HG03439 (cell line): ENCODE measurements around the gene TOR1B.

ENCODE experiments used
- ATAC-seq: cut with Tn5 transposase; IDR thresholded peaks from one replicate; pipeline ENCODE4 v1.9.1; 2021; ENCODE audit warnings: mild to moderate bottlenecking, moderate library complexity; ENCODE audit not compliant: unreplicated experiment

The TOR1B gene

DNA sequence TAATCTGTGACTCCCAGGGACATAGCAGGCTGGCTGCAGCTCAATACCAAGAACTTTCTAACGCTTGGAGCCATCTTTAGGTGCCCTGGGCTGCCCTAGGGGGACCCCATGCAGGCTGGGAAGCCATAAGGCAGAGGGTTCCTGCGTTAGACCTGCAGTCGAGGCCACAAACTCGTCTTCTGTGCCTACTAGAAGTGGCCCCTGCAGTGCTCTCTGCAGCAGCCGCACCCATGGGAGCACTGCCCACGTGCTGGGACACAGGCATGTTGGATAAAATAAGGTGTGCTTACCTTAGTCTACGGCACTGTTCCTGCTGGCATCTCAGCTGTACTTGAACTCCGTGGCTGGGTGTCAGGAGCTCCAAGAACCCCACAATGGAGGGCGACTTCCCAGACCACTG is 9.4 kb downstream of the TOR1B start:
- no peak for ATAC-seq

DNA sequence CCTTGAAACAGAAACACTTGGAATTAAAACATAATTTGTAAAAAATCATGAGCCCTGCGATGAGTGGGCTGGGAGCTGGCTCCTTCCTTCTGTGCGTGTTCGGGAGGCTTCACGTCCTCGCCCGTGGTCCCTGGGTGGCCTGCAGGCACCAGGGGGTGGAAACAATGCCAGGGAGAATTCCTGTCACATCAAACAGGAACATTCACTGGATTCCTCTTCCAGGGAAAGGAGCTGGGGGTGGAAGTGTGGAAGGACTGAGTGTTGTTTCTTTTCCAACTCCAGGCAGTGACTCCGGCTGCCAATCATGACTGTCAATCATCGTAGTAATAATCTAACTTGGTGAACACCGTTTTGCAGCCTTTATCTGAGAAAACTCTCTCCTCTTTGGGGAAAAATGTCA is 10.7 kb downstream of the TOR1B start:
- no peak for ATAC-seq

DNA sequence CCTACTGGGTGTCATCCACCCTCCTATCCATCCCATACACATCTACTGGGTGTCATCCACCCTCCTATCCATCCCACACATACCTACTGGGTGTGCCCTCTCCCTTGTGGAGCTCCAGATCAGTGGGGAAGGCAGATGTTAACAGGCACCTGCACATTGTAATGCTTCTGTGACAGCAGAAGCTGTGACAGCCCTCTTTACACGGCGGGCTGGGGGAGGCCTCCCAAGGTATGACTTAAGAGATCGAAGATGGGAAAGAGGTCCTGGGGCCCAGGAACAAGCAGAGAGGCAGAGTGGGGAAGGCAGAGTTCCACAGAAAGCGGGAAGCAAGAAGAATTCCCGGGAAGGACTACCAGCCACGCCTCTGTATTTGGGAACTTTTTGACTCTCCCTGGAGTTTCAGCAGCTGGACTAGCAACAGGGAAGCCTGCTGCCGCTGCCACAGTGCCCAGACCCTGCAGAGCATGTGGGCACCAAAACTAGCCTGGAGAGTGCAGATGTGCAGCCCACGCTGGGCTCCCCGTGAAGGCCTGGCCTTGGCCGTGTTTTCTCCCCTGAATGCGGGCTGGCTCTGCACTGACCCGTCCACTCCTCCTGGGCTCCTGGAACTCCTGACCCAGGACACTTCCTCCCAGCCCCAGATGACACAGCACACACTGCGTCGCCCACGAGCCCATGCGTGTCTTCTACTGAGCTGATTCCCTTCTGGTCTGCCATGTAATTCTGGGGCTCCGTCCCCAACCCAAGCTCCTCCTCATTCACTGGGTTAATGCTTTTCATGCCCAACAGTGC is 11.6 kb downstream of the TOR1B start:
- ATAC-seq = no peak

DNA sequence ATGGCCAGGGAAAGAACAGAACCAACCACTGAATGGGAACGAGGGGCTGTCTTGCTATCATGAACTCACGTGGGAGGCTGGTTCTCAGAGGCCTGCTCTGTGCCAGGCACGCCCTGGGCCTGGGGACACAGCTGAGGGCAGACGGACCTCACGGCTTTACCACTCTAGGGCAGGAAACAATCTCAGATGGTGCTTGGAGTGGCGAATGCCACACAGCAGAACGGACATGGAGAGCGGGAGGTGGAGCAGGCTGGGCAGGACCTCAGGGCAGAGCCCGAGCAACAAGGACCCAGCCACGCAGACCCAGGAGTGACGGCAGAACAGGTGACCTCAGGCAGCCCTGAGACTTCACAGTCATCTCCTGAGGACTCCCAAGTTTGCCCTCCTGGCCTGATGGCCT is 12.3 kb downstream of the TOR1B start:
- ATAC-seq = no peak

DNA sequence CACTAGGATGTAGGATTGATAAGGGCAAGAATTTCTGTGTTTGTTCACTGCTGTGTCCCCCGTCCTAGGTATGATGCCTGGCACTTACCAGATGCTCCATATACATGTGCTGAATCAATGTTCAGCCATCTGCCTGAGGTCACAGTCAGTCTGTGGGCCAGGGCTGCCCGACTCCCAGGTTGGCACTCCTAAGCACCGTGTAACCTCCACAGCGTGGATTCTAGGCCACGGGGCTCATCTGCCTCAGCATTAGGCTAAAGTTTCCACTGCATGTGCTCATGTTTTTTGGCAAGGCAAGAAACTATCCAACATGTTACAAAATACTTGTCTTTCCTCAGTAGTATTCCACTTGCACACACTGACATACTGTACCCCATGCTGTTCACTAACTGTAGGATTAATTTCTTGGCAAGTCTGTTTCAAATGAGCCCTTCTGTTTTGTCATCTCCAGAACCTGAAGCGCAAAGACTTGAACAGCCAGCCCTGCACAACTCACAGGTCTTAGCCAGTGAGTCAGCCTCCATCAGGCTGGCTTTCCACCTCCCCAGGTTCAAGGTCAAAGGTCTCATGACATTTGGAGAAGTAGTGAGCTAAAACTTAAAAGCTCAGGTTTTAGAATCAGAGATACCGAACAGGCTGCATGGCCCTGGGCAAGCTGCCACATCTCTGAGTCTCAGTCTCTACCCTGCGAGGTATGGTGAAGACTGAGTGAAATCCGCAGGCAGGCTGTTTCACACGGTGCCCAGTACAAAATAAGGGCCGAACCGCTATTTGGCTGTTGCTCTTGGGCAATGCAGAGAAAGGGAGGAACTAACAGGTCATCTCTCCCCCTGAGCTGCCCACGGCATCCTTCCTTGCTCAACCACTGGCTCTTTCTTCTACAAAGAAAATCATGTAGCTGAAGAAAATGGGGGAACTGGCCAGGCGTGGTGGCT is 13.8 kb downstream of the TOR1B start:
- no peak for ATAC-seq

DNA sequence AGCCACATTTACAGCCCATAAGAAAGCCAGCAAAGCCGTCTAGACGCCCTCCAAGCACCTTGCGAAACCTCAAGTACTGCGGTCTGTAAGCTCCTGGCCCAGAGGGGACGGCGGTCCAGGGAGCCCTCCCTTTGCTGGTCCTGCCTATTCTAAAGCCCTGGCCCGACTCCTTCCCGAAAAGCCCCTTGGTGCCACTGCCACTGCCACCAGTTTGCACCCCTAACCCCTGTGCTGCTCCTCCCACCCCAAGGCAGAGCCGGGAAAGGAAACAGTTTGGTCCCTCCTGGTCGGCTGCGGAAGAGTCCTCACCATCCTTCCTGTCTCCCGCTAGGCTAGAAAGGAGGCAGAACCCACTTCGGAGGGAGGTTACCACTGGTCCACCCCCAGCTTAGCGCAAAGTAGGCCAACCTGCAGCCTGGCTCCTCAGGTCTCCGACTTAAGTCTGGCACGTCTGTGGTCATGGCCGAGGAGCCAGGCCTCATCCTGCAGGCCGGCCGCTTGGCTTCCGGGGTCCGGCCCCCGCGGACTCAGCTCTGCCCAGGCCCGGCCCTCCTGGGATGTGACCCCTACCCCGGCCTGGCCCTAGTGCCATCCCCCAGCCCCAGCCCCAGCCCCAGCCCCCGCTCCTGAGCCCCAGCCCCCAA is 20.0 kb downstream of the TOR1B start:
- no peak for ATAC-seq

DNA sequence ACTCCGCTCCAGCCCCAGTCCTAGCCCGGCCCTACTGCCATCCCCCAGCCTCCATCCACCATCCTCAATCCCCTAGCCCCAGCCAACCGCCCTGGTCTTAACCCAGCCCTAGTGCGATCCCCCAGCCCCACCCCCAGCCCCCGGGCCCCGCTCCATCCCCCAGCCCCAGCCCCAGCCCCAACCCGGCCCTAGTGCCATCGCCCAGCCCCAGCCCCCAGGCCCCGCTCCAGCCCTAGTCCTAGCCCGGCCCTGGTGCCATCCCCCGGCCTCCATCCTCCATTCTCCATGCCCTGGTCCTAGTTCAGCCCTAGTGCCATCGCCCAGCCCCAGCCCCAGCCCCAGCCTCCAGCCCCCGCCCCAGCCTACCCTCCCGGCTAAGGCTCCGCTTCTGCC is 20.6 kb downstream of the TOR1B start:
- ATAC-seq = no peak

DNA sequence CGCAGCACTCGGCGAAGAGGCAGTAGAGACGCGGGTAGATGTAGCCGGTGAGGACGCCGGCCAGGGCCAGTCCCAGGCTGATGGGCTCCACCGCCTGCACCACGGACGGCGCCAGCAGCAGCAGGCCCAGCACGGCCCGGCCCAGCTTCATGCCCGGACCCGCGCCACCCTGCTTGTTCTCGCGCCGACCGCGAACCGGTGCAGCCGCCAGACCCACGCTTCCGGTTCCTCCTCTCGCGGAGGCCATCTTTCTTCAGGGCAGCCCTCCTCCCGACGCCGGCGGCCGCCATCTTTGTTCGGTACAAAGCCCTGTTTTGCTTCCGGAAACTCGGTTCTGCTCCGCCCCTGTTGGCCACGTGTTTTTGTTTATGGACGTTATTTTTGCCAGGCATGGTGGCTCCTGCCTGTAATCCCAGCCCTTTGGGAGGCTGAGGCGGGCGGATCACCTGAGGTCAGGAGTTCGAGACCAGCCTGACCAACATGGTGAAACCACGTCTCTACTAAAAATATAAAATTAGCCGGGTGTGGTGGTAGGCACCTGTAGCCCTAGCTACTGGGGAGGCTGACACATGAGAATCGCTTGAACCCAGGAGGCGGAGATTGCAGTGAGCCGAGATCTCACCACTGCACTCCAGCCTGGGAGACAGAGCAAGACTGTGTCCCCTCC is 21.1 kb downstream of the TOR1B start, which contains the start of gene TOR1A:
TOR1A (minus strand) TSS at position 202 of the 667 bp plus-strand sequence; CDS start at position 151, 51 bp downstream.
- ATAC-seq = peak; percentile 77

DNA sequence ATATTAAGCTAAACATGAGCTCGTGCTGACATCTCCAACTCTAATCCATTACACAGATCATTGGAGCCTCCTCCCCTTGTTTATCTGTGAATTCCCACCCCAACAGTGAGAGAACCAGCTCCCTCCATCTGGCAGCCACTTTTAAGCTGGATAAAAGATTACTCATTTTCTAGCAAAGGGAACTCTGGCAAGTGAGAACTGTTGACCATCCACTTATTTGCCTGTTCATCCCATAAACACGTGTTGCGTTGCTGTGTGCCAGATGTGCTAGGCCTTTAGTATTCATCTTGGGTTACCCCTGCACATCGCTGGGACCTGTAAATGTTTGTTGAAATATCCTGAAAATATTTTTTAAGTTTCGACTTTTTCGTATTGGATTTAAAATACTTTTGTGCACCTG is 23.4 kb downstream of the TOR1B start:
- ATAC-seq = no peak

DNA sequence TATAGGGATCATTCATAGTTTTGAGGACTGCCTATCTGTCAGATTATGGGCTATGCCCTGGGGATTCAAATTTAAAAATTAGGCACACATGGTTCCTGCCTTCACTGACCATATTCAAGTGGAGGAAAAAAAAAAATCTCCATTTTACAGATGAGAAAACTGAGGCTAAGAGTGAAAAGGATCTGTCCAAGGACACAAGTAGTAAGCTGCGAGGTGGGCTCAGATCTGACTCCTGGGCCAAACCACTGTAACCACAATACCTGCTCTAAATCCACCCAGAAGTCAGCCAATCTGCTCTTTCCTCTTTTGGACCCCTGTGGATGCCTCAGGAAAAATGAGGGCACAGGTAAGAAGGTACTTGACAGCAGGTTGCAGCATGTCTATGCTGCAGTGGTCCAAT is 23.8 kb downstream of the TOR1B start:
- no peak for ATAC-seq

DNA sequence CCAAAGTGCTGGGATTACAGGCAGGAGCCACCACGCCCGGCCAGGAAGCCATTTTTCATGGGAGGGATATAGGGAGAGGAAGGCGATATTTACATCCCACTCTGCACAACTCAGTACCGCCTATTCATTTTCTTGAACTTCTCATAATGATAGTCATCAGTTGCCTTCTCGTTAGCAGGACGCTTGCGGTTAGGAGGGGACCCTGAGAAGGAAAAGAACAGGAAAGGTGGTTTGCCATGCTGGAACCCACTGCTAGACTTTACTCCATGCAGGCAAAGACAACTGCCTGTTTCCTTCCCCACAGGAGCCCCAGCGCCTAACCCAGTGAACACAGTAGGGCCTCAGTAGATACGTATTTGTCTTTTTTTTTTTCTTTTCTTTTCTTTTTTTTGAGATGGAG is 25.1 kb downstream of the TOR1B start:
- no peak for ATAC-seq

DNA sequence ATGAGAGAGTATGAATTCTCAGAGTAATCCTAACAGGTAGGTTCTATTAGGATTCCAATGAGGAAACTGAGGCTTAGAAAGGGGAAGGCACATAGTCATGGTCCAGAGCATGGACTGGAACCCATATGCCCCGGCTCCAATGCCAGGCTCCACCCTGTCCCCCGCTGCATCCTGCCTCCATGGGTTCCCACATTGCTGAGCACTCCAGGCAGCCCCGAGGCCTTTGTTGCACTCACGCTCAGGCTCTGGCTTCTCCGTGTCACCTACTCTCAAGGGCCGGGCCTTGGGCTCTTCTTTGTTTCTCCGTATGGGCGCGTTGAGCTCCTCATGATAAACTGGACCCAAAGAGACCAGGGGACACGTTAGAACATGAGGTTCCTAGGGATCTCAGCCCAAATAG is 26.0 kb downstream of the TOR1B start:
- no peak for ATAC-seq

DNA sequence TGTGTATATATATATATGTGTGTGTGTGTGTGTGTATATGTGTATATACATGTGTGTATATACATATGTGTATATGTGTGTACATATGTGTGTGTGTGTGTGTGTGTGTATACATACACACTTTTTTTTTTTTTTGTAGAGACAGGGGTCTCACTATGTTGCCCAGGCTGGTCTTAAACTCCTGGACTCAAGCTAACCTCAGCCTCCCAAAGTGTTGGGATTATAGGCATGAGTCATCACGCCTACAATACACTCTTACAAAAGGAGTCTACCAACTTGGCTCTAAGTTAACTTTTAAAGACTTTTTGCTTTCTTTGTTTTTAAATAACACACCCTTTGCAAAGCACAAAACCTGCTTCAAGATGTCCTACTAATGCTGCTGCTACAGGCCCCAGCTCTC is 30.0 kb downstream of the TOR1B start:
- no peak for ATAC-seq

DNA sequence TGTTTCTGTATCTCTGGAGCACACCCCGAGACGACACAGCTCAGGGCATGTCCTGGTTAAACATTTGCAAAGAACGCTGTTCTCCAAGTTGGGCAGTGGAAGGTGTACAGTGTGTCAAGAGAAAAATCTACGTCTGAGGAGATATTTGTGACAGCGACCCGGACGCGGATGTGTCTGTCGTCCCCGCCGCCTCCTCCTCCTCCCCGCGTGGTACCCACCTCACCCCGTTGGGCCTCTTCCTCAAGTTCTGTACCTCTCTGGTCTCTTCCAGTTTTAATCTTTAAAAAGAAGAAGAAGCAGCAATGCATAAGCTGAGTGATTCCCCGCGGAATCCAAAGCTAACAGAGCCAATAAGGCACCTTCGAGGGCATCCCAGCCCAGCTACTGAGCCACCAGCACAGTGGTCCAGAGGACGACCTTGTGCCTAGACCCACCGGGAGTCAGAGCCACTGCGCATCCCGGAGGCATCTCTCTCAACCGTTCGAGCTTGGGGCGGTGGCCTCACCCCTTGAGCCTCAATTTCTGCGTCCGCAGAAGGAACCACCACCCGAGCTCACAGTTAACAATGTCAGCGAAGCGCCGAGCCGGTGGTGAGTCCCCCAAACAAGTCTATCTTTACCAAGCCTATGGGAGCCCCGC is 31.6 kb downstream of the TOR1B start:
- peak; percentile 32 for ATAC-seq

DNA sequence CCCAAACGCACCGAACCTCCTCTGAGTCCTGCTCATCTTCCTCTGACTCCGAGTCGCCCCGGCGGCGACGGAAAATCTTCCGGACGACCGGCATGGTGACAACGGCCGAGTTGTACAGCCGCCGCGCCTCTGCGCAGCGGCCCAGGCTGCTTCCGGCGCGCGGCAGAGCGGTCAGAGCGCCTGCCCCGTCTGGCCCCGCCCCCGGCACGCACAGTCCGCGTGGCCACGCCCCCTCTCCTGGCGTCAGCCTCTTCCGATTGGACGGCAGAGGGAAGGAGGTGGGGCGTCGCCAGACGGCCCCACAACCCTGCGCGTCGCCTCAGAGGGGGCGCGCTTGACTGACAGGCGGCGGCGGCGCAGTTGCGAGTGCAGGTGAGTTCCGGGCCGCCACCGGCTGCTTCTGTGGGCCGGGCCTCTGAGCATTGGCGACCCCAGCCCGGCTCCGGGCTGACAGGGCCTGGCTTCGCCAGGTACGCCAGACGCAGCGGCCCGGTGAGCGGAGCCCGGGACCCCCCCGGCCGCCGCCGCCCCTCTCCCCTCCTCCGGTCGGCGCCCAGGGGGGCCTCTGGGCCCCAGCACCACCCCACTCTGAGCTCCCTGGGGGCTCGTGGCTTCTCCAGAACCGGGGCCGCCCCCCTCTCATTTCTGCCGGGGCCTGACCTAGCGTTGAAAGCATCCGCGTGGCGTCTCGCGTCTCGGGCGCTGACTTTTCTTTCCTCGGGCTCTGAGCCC is 32.3 kb downstream of the TOR1B start, which contains the start of the genes C9orf78 and USP20:
C9orf78 (minus strand) TSS at position 148 of the 732 bp plus-strand sequence; CDS start at position 94, 54 bp downstream.
USP20 (plus strand) TSS at position 331 of the 732 bp plus-strand sequence. CDS start 17,098 bp downstream, outside the sequence.
- ATAC-seq = peak; percentile 86

DNA sequence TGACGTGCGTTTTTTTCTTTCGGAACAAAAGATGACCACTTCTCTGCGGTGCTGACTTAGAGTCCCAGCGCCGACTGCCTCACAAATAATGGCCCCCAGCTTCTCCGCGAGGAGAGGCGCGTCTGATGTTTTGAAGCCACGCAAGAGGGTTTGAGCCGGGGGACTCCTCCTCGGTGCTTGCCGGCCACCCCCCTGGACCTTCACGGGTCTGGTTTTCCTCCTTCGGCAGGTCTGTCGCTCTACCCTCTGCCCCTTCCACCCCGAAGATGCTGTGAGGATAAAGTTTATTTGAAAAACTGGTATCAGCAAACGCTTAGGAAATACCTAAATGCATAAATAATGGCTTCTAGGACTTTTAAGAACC is 32.9 kb downstream of the TOR1B start:
- ATAC-seq = no peak

DNA sequence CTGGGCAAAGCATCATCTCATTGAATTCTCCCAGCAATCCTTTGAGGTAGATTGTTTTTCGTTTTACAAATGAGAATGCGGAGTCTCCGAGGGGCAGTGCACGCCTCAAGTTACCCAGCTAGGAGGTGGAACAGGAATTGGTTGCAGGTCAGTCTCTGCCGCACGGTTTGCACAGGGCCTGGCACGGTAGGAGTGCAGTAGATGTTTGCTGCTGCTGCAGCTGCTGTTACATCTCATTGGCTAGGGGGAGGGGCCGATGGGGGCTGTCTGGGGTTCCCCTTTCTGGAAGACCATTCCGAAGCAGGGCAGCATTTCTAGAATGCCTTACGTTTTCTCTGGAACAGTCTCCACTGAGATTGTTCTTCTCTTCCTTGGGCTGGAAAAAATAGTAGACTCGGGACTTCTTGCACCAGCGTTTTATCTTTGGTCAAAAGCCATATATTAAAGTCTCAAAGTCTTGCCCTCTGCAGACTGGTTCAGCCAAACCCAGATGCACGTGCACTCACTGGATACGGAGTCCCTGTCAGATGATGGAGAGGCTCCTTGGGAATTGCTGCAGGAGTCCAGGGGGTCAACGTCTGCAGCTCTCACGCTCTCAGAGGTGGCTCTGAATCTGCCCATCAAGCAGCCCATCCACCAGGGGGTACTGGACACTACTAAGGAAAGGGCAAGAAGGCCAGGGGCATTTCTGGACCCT is 33.5 kb downstream of the TOR1B start:
- no peak for ATAC-seq

DNA sequence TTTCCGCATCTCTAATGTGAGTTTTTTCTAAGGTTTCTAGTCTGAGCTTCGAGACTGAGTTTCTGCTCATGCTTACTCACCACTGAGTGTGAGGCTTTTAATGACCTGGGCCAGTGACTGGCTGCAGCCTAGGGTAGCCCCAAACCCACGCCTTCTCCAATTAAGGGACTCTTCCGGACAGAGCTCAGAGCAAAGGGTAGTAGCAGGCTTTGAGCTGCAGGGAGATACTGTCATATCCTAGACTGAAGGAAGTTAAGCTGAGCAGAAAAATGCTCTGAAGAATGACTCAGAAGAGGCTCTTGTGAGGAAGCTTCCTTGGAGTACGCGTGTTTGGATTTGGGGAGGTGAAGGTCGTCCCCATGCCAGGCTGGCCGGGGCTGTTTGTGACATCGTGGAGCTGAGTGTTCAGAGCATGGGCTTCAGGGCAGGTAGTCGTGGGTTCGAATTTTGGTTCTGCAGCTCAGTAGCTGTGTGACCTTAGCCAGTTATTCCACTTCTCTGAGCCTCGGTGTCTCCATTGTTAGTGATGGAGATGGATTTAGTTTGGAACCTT is 35.8 kb downstream of the TOR1B start:
- no peak for ATAC-seq
